ENCODE results near the gene TMEM41A. TPM values are rescaled to one million over a fixed set of nuclear protein-coding genes. Genes with fewer than 3 reads are reported as not detected.
"Not testable (repeated sequence)": the region's sequence is repeated elsewhere in the genome, so short reads cannot be mapped to it uniquely, and the experiment has no call there.

Gene TMEM41A
- total and polyA plus RNA-seq, 2 donors from 2014 or later, result 19.0 to 21.0 TPM

GRCh38 chr3:185473290-185473815 lies 25.5 kb downstream of the TMEM41A start:
- peaks cover 2 to 43% (median 23%) of the 10 kb centered on the region in 3 donors for H3K36me3 ChIP-seq (ENCODE audit: control insufficient read depth in 2 of 3, insufficient read depth in 3 of 3, low read length in 3 of 3)
- no peaks in the 10 kb centered on the region for H3K27me3 ChIP-seq (ENCODE audit: control insufficient read depth, insufficient read depth, low read length)
- intact Hi-C loops (cut with DNase I), result no loop called here
- H3K9ac ChIP-seq (ENCODE audit: low read length in 3 of 3), result no peak overlapping the region
- H3K9me3 ChIP-seq (ENCODE audit: control insufficient read depth in 2 of 3, insufficient read depth in 1 of 3, low read length in 3 of 3), result no peaks in the 10 kb centered on the region
- no peak overlapping the region for H3K27ac ChIP-seq (ENCODE audit: low read depth in 2 of 2, low read length in 2 of 2)
- no peaks in the 10 kb centered on the region for H3K4me1 ChIP-seq (ENCODE audit: control insufficient read depth in 2 of 3, insufficient read depth in 2 of 3, low read depth in 1 of 3, low read length in 3 of 3)
- FAIRE-seq (no peak), DNase-seq (no peak)
- H3K4me3 ChIP-seq (ENCODE audit: low read length in 3 of 3), result no peak overlapping the region
- no peak for TF ChIP-seq CTCF (IDR thresholded peaks at IDR 0.05; ENCODE audit: borderline replicate concordance, extremely low read depth, insufficient read depth)

GRCh38 chr3:185470323-185470722 lies 28.5 kb downstream of the TMEM41A start:
- no peaks in the 10 kb centered on the region for H3K4me1 ChIP-seq (ENCODE audit: control insufficient read depth in 2 of 3, insufficient read depth in 2 of 3, low read depth in 1 of 3, low read length in 3 of 3)
- no peak for FAIRE-seq
- peaks cover 3 to 61% (median 37%) of the 10 kb centered on the region in 3 donors for H3K36me3 ChIP-seq (ENCODE audit: control insufficient read depth in 2 of 3, insufficient read depth in 3 of 3, low read length in 3 of 3)
- no peak overlapping the region for H3K9ac ChIP-seq (ENCODE audit: low read length in 3 of 3)
- no peak for DNase-seq
- no peaks in the 10 kb centered on the region for H3K27me3 ChIP-seq (ENCODE audit: control insufficient read depth, insufficient read depth, low read length)
- intact Hi-C loops (cut with DNase I), result no loop called here
- no peak overlapping the region for H3K4me3 ChIP-seq (ENCODE audit: low read length in 3 of 3)
- TF ChIP-seq CTCF (IDR thresholded peaks at IDR 0.05; ENCODE audit: borderline replicate concordance, extremely low read depth, insufficient read depth), result no peak
- no peak overlapping the region for H3K27ac ChIP-seq (ENCODE audit: low read depth in 2 of 2, low read length in 2 of 2)
- H3K9me3 ChIP-seq (ENCODE audit: control insufficient read depth in 2 of 3, insufficient read depth in 1 of 3, low read length in 3 of 3), result no peaks in the 10 kb centered on the region

GRCh38 chr3:185469542-185469941 lies 29.3 kb downstream of the TMEM41A start:
- Histone ChIP-seq H3K36me3 (ENCODE audit: control insufficient read depth in 2 of 3, insufficient read depth in 3 of 3, low read length in 3 of 3) (peaks cover 3 to 60% (median 36%) of the 10 kb centered on the region in 3 donors), H3K4me3 (ENCODE audit: low read length in 3 of 3) (no peak overlapping the region), H3K4me1 (ENCODE audit: control insufficient read depth in 2 of 3, insufficient read depth in 2 of 3, low read depth in 1 of 3, low read length in 3 of 3) (no peaks in the 10 kb centered on the region), H3K27me3 (ENCODE audit: control insufficient read depth, insufficient read depth, low read length) (no peaks in the 10 kb centered on the region), H3K9ac (ENCODE audit: low read length in 3 of 3) (no peak overlapping the region), H3K9me3 (ENCODE audit: control insufficient read depth in 2 of 3, insufficient read depth in 1 of 3, low read length in 3 of 3) (no peaks in the 10 kb centered on the region), H3K27ac (ENCODE audit: low read depth in 2 of 2, low read length in 2 of 2) (no peak overlapping the region)
- TF ChIP-seq CTCF (IDR thresholded peaks at IDR 0.05; ENCODE audit: borderline replicate concordance, extremely low read depth, insufficient read depth), result no peak
- FAIRE-seq (no peak), DNase-seq (no peak)
- intact Hi-C loops (cut with DNase I), result no loop called here

GRCh38 chr3:185466123-185466522 lies 32.7 kb downstream of the TMEM41A start:
- H3K27me3 ChIP-seq (ENCODE audit: control insufficient read depth, insufficient read depth, low read length); intact Hi-C loops (cut with DNase I); FAIRE-seq; H3K27ac ChIP-seq (ENCODE audit: low read depth in 2 of 2, low read length in 2 of 2); DNase-seq; H3K4me1 ChIP-seq (ENCODE audit: control insufficient read depth in 2 of 3, insufficient read depth in 2 of 3, low read depth in 1 of 3, low read length in 3 of 3); H3K9ac ChIP-seq (ENCODE audit: low read length in 3 of 3); H3K4me3 ChIP-seq (ENCODE audit: low read length in 3 of 3); H3K9me3 ChIP-seq (ENCODE audit: control insufficient read depth in 2 of 3, insufficient read depth in 1 of 3, low read length in 3 of 3): not testable (repeated sequence)
- H3K36me3 ChIP-seq (ENCODE audit: control insufficient read depth in 2 of 3, insufficient read depth in 3 of 3, low read length in 3 of 3), result peaks cover 3 to 55% (median 29%) of the 10 kb centered on the region in 3 donors

Measured in kidney (tissue), 14 donors.